Stimulated activated naive B cell treated with anti-CD40 and anti-IgM and Interleukin-4, amounts not matched to agents 10 μg/mL and 1 μg/mL and 100 μg/mL, for 72 hours (primary cell): ENCODE data around the gene GNAI2.
"Not testable (repeated sequence)": the region's sequence is repeated elsewhere in the genome, so short reads cannot be mapped to it uniquely, and the experiment has no call there.

Experiments used
- ATAC-seq, 2 donors: fragments of 150-1000 bp; cut with Tn5 transposase; replicated peaks; 2 replicates each; pipeline ENCODE4 v1.10.0; 2021; ENCODE audit warnings: moderate library complexity in 1 of 2
- DNase-seq: peaks from one replicate; pipeline ENCODE4 v3.0.0; 2021
- H3K27ac Mint-ChIP-seq: one replicate; pipeline ENCODE4 v1.8.0; 2022; ENCODE audit warnings: mild to moderate bottlenecking, mixed read lengths
- H3K27me3 Mint-ChIP-seq, 2 donors: one replicate each; pipeline ENCODE4 v1.8.0; 2022; ENCODE audit warnings: mixed read lengths in 2 of 2
- H3K36me3 Mint-ChIP-seq, 2 donors: one replicate each; pipeline ENCODE4 v1.8.0; 2022; ENCODE audit warnings: mixed read lengths in 2 of 2, mild to moderate bottlenecking in 1 of 2
- H3K4me1 Mint-ChIP-seq, 2 donors: one replicate each; pipeline ENCODE4 v1.8.0; 2022; ENCODE audit warnings: mixed read lengths in 2 of 2, mild to moderate bottlenecking in 1 of 2
- H3K4me3 Mint-ChIP-seq, 2 donors: one replicate each; pipeline ENCODE4 v1.8.0; 2022; ENCODE audit warnings: mild to moderate bottlenecking in 2 of 2, mixed read lengths in 2 of 2, moderate library complexity in 1 of 2
- H3K9me3 Mint-ChIP-seq, 2 donors: one replicate each; pipeline ENCODE4 v1.8.0; 2022; ENCODE audit warnings: mixed read lengths in 2 of 2, mild to moderate bottlenecking in 1 of 2

The GNAI2 gene

DNA sequence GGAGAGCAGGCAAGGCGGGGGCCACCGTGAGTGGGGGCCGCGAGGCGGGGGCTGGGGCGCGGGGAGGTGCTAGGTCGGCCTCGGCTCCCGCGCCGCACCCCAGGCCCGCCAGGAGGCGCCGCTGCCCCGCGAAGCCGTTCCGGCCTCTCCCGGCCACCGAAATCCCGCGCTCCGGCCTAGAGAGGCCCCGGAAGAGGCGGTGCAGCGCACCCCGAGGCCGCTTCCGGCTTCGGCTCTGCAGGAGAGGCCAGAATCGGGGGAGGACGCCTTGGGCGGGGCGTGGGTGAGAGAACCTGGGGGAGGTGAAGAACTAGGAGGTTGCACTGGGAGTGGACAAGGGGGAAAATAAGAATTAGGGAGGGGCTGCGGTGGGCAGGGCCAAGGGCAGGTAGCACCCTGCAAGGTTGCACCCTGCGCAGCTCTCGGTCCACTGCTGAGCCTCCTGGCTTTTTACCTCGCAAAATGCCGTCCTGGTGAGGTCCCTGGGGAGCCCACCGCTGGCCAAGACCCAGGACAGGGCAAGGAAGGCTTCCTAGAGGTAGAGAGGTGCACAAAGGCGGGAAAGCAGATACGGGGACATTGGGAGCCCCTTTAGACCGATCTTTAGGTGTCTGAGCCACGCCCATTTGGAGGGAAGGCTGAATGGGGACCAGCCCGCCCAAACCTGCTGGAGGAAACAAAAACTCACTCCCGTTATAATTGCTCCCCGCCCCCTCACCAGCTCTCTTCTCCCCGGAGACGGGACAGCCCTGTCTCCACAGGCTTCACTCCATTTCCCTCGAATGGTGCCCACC is 8.4 kb upstream of the GNAI2 start:
- peaks cover 4 to 5% of the 10 kb centered on the region in 2 donors for H3K27me3 Mint-ChIP-seq
- H3K36me3 Mint-ChIP-seq, result no peaks in the 10 kb centered on the region
- H3K27ac Mint-ChIP-seq, result peak overlapping the region; percentile 93
- peak; percentile 88 for DNase-seq
- peak overlapping the region; percentile 87 to 92 for H3K4me3 Mint-ChIP-seq
- ATAC-seq, result peak; percentile 85 to 86
- peaks cover 32 to 55% of the 10 kb centered on the region in 2 donors for H3K4me1 Mint-ChIP-seq
- H3K9me3 Mint-ChIP-seq, result no peaks in the 10 kb centered on the region

DNA sequence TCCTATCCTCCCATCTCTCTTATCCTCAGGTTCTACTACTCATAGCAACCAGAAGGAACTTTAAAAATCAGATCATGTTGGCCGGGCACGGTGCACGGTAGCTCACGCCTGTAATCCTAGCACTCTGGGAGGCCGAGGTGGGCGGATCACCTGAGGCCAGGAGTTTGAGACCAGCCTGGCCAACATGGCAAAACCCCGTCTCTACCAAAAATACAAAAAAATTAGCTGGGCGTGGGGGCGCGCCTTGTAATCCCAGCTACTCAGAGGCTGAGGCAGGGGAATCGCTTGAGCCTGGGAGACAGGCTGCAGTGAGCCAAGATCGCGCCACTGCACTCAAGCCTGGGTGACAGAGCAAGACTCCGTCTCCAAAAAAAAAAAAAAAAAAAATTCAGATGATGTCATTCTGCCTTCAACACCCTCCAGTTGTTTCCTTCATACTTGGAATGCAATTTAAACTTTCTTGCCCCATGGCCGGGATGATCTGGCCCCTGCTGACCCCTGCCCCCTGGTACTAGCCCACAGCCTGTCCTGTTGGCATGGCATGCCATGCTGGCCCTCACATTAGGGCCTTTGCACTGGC is 7.7 kb upstream of the GNAI2 start:
- H3K36me3 Mint-ChIP-seq, result not testable (repeated sequence)

DNA sequence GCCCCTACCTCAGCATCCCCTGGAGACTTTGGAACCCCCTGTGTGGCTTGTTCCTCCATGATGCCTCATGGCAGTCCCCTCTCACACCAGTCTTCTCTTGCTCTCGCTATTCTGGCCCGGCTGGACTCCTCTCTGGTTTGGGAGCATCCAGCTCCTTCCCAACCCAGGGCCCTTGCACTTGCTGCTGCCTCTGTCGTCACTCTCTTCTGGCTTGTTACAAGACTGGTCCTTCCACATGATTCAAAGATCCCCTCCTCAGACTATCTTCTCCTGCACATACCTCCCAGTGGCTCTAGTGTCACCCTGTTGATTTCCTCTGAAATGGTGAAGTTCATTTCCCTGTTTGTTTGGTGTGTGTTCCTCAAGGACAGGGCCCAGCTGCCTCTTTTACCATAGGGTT is 6.5 kb upstream of the GNAI2 start:
- peaks cover 0 to 5% of the 10 kb centered on the region in 2 donors for H3K27me3 Mint-ChIP-seq
- no peak overlapping the region for H3K4me3 Mint-ChIP-seq
- ATAC-seq (no peak), DNase-seq (no peak)
- no peak overlapping the region for H3K27ac Mint-ChIP-seq
- H3K4me1 Mint-ChIP-seq, result peaks cover 39 to 55% of the 10 kb centered on the region in 2 donors
- H3K9me3 Mint-ChIP-seq, result no peaks in the 10 kb centered on the region
- H3K36me3 Mint-ChIP-seq, result no peaks in the 10 kb centered on the region

More for the DNA sequence above, 7.7 kb upstream of the GNAI2 start:
- H3K4me1 Mint-ChIP-seq, result peaks cover 36 to 55% of the 10 kb centered on the region in 2 donors
- peak overlapping the region; percentile 68 for H3K27ac Mint-ChIP-seq
- DNase-seq, ATAC-seq, H3K27me3 Mint-ChIP-seq, H3K9me3 Mint-ChIP-seq: not testable (repeated sequence)
- peak overlapping the region; percentile 87 to 92 for H3K4me3 Mint-ChIP-seq

DNA sequence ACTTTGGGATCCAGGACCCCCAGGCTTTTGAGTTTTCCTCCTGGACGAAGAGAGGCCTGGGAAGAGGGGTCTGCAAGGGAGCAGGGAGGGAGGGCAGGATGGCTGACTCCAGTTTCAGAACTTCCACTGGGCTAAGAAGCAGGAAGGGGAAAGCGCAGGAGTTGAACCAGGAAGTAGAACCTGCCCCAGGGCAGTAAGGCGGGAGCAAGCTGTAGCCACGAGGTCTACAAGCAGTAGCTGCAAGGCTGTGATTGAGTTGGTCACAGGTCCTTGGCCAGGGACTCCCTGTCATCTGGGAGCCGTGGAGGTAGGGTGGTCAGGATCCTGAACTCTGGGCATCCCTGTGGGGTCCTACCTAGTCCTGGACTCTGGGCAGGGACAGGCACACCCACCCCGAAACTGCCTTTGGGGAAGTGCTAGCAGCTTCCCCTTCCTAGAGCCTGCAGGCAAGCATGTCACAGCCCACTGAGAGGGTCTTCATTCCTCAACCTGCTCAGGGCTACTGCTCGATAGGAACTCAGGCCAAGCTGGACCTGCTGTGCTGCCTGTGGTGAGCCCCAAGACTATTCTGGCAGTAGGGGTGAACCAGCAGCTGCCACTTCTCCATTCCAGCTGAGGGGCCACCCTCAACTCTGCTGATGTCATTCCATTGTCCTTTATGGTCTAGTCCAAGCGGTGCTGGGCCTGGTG is 5.8 kb upstream of the GNAI2 start:
- no peaks in the 10 kb centered on the region for H3K9me3 Mint-ChIP-seq
- H3K4me1 Mint-ChIP-seq, result peaks cover 39 to 55% of the 10 kb centered on the region in 2 donors
- H3K36me3 Mint-ChIP-seq, result no peaks in the 10 kb centered on the region
- no peak for DNase-seq
- no peak for ATAC-seq
- H3K27me3 Mint-ChIP-seq, result peaks cover 0 to 3% of the 10 kb centered on the region in 2 donors
- H3K27ac Mint-ChIP-seq, result peak overlapping the region; percentile 73
- H3K4me3 Mint-ChIP-seq, result no peak overlapping the region

DNA sequence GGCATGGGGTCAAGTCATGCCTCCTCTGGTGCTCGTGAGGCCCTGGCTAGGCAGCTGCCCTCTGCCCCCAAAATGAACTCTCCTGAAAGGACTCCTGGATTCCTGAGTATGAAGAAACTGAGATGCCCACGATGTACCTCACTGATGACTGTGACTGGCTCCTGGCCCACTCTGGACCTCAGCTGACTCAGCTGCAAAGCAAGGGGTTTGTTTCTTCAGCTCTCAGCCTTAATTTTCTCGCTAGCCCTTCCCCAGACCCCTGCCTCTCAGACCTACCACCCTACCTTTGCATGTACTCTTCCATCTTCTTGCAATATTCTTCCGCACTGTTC is 5.2 kb upstream of the GNAI2 start:
- Mint-ChIP-seq H3K9me3 (no peaks in the 10 kb centered on the region), H3K4me3 (no peak overlapping the region), H3K27ac (peak overlapping the region; percentile 73)

DNA sequence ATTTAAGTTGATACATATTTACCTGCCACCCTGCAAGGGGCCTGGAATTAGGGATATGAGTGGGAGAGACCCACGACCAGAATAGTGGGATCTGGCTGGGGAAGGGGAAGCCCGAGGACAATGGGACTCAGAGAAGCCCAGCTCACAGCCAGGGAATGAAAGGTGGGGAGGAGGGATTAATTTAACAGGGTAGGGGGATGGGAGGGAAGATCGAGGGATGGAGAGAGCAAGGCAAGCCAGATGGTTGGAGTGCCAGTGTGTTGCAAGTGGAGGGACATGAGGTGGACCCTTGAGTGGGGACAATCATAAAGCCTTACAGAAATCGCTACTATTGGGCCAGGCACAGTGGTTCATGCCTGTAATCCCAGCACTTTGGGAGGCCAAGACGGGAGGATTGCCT is 4.4 kb upstream of the GNAI2 start:
- DNase-seq, result no peak
- H3K4me1 Mint-ChIP-seq, result peaks cover 38 to 42% of the 10 kb centered on the region in 2 donors
- H3K36me3 Mint-ChIP-seq, result peaks cover 2 to 3% of the 10 kb centered on the region in 2 donors
- no peak for ATAC-seq
- no peaks in the 10 kb centered on the region for H3K27me3 Mint-ChIP-seq
- no peak overlapping the region for H3K4me3 Mint-ChIP-seq
- no peaks in the 10 kb centered on the region for H3K9me3 Mint-ChIP-seq
- H3K27ac Mint-ChIP-seq, result no peak overlapping the region

More for the DNA sequence above, 5.2 kb upstream of the GNAI2 start:
- ATAC-seq (no peak), DNase-seq (no peak)
- Mint-ChIP-seq H3K27me3 (no peaks in the 10 kb centered on the region), H3K4me1 (peaks cover 41 to 49% of the 10 kb centered on the region in 2 donors), H3K36me3 (no peaks in the 10 kb centered on the region)

DNA sequence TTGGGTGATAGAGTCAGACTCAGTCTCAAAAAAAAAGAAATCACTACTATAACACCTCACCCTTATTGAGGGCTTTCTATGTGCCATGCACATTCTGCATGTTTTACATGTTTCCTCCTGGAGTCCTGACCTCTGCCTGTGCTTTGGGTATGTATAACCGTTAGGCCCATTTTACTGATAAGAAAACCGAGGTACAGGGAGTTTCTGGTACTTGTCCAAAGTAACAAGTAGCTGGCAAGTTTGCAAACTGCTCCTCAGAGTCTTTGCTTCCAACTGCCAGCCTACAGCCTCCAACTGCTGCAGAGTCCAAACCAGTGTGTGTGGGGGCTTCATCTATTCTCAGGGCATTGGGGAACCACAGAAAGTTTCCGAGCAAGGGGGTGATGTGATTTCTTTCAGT is 3.7 kb upstream of the GNAI2 start:
- H3K36me3 Mint-ChIP-seq, result peaks cover 10% of the 10 kb centered on the region in 2 donors
- ATAC-seq, result no peak
- no peaks in the 10 kb centered on the region for H3K9me3 Mint-ChIP-seq
- H3K27ac Mint-ChIP-seq, result no peak overlapping the region
- H3K4me3 Mint-ChIP-seq, result no peak overlapping the region
- peaks cover 38 to 41% of the 10 kb centered on the region in 2 donors for H3K4me1 Mint-ChIP-seq
- no peak for DNase-seq
- H3K27me3 Mint-ChIP-seq, result no peaks in the 10 kb centered on the region

DNA sequence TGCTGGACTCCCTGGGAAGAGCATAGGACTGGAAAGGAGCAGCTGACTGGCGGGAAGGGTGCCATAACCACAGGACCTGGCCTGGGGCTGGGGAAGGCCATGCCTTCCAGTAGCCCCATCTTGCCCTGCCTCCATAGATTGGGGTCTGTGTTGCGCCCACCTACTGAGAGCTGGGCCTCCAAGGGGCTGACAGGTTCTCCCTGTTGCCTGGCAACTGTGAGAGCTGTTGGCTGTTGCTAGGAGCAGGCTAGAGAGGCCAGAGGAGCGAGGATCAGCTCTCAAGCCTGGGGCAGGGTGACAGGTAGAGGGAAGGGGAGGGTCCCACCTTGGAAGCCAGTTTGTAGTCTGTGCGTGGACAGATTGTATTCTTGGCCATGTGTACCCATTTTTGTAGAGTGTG is 2.8 kb upstream of the GNAI2 start:
- Mint-ChIP-seq H3K27me3 (no peaks in the 10 kb centered on the region), H3K9me3 (no peaks in the 10 kb centered on the region), H3K36me3 (peaks cover 18 to 19% of the 10 kb centered on the region in 2 donors), H3K4me3 (no peak overlapping the region), H3K27ac (no peak overlapping the region), H3K4me1 (peaks cover 39 to 41% of the 10 kb centered on the region in 2 donors)
- no peak for ATAC-seq
- DNase-seq, result no peak

DNA sequence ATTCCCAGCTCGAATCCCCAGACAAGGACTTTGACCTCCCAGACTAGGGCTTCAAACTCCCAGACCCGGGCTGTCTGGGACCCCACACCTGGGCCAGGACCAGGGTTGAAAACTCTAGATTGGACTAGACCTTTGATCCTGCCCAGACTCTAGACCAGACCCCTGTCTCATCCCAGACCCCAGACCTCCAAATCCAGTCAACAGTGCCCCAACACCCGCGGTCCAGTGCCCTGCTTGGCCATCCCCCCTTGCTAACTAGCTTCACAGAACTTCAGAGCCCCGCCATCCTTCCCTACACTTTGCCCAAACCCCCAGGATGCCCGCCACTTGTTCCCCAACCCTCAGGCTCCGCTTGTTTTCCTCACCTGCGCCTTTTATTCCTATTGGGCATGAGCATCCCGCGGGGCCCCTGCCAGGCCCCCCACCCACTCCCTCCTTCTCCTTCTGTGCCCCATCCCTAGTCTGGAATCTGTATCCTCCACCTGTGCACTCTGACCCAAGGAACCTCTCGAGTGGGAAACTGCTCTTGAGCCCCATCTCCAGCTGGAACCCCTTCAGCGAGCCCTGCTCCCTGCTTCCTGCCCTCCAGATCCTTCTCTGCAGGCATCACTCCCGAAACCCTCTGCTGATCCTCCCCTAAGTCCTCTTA is 604 bp downstream of the GNAI2 start:
- peaks cover 39 to 44% of the 10 kb centered on the region in 2 donors for H3K4me1 Mint-ChIP-seq
- peaks cover 35% of the 10 kb centered on the region in 2 donors for H3K36me3 Mint-ChIP-seq

DNA sequence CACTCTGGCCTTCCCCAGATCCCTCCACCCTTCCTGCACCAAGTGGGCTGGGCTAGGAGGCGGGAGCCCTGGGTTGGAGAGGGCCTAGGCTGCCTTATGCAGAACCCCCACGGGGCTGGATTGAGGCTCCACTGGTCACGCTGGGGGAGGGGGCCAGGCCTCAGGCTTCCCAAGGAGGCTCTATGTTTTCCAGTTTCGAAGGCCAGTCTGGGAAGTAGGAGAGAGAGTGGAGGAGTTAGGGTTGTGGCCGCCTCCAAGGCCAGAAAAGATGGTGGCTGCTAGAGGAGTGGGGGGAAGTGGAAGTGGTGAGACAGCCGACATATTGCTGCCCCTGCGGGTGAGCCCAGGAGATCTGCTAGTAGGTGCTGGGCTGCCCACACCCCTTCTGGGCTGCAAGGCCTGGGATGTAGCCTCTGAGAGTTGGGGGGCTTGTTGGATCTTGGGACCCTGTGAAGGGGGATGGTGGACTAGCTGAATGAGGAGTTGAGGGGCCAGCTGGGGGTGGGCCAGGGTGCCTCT is 1.2 kb downstream of the GNAI2 start:
- H3K4me3 Mint-ChIP-seq, result peak overlapping the region; percentile 98 to 99
- ATAC-seq, result no peak
- H3K9me3 Mint-ChIP-seq, result no peaks in the 10 kb centered on the region
- DNase-seq, result no peak
- peak overlapping the region; percentile 97 for H3K27ac Mint-ChIP-seq
- H3K4me1 Mint-ChIP-seq, result peaks cover 44 to 50% of the 10 kb centered on the region in 2 donors
- H3K27me3 Mint-ChIP-seq, result no peaks in the 10 kb centered on the region
- H3K36me3 Mint-ChIP-seq, result peaks cover 35% of the 10 kb centered on the region in 2 donors

More for the DNA sequence above, 604 bp downstream of the GNAI2 start:
- ATAC-seq (no peak), DNase-seq (no peak)
- H3K4me3 Mint-ChIP-seq, result peak overlapping the region; percentile 98 to 99
- H3K27me3 Mint-ChIP-seq, result no peaks in the 10 kb centered on the region
- peak overlapping the region; percentile 97 for H3K27ac Mint-ChIP-seq
- no peaks in the 10 kb centered on the region for H3K9me3 Mint-ChIP-seq

DNA sequence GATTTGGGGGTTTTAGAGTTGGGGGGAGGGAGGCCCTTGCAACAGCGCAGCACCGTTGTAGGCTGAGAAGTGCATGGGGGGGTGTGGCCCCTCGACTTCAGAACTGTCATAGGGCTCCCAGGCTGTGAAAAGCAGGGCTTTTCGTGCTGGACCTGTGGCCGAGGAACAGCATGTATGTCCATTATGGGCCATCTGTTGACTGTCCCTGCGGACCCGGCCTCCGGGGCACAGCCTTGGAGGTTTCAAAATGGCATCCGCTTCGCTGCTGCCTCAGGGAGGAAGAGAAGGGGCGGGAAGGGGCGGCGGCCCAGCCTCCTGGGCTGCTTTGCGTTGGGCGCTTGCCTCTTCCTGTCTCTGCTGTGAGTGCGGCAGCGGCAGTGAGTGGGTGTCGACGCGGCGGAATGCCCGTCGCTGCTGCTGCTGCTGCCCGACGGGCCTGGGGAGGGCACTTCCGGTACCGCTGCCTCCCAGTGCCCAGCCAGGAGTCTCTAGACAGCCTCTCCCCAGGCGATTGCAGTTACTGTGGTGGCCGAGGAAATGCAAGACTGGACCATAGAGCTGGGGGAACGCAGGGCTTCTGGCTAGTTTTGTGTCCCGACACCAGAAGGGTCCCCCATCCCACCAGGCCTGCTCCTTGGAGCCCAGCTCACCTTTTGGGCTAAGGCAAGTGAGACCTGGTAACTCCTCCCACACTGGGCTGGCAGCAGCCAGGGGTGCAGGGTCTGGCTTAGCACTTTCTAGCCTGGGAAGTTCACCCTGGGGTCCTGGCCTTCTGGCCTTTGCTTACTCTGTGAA is 1.9 kb downstream of the GNAI2 start:
- peak overlapping the region; percentile 97 for H3K27ac Mint-ChIP-seq
- H3K36me3 Mint-ChIP-seq, result peaks cover 35 to 39% of the 10 kb centered on the region in 2 donors
- DNase-seq (peak; percentile 78), ATAC-seq (peak; percentile 49 to 58)
- H3K9me3 Mint-ChIP-seq, result no peaks in the 10 kb centered on the region
- H3K27me3 Mint-ChIP-seq, result no peaks in the 10 kb centered on the region
- peak overlapping the region; percentile 98 to 99 for H3K4me3 Mint-ChIP-seq
- peaks cover 44 to 57% of the 10 kb centered on the region in 2 donors for H3K4me1 Mint-ChIP-seq

DNA sequence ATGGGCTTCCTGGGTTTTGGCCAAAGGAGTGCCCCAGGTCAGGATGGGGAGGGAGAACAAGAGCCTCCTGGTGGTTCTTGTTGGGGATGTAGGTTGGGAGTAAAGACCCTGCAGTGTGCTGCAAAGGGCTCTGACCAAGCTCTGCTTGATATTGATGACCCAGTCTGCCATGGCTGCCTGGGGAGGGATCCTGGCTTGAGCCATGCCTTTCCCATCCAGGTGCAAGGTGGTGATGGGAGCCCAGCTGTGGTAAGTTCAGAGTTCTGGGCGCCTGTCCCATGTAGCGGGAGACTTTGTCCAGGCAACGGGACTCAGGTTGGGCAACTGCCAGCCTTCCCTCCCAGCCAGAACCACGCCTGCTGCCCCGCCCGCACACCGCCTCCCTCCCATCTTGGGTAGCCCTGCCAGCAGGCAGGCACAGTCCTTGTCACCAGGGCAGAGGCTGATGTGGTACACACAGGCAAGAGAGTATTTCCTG is 2.6 kb downstream of the GNAI2 start:
- no peaks in the 10 kb centered on the region for H3K27me3 Mint-ChIP-seq
- peaks cover 43 to 64% of the 10 kb centered on the region in 2 donors for H3K4me1 Mint-ChIP-seq
- peaks cover 35 to 41% of the 10 kb centered on the region in 2 donors for H3K36me3 Mint-ChIP-seq
- peak overlapping the region; percentile 97 for H3K27ac Mint-ChIP-seq
- peak overlapping the region; percentile 98 to 99 for H3K4me3 Mint-ChIP-seq
- ATAC-seq (no peak), DNase-seq (no peak)
- H3K9me3 Mint-ChIP-seq, result no peaks in the 10 kb centered on the region

DNA sequence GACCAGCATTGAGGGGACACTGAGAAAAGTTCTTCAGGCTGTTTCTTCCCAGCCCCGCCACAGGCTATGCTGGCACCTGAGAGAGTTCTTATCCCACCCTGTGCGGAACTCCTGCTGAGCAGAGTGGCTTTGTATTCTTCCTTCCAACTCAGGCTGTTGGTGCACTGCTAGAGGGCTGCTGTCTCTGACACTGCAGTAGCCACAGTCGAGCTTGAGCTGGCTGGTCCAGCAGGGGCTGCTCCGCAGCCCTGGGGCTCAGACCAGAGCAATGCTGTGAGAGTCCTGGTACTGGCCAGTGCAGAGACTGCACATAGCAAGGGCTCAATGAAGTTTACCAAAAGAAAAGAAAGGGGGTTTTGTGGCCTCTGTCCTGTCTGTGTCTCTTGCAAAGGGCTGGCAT is 3.6 kb downstream of the GNAI2 start:
- DNase-seq, result no peak
- no peak for ATAC-seq
- peak overlapping the region; percentile 87 for H3K27ac Mint-ChIP-seq
- peak overlapping the region; percentile 45 to 98 for H3K4me3 Mint-ChIP-seq
- no peaks in the 10 kb centered on the region for H3K27me3 Mint-ChIP-seq
- H3K36me3 Mint-ChIP-seq, result peaks cover 38 to 46% of the 10 kb centered on the region in 2 donors
- H3K9me3 Mint-ChIP-seq, result no peaks in the 10 kb centered on the region
- H3K4me1 Mint-ChIP-seq, result peaks cover 49 to 74% of the 10 kb centered on the region in 2 donors
